HG03097 (cell line): ENCODE results near the gene FHIT.

ENCODE experiments used
- ATAC-seq: cut with Tn5 transposase; IDR thresholded peaks from one replicate; pipeline ENCODE4 v1.9.1; 2021; ENCODE audit not compliant: unreplicated experiment, low FRiP score

Gene FHIT

GRCh38 chr3:60746043-60746638 is 505.1 kb downstream of the FHIT start:
- ATAC-seq = no peak

GRCh38 chr3:60743631-60744164 is 507.6 kb downstream of the FHIT start:
- ATAC-seq = no peak

GRCh38 chr3:60742606-60743145 is 508.6 kb downstream of the FHIT start:
- no peak for ATAC-seq

GRCh38 chr3:60737633-60738399 is 513.4 kb downstream of the FHIT start:
- ATAC-seq = no peak

GRCh38 chr3:60730371-60730770 is 520.9 kb downstream of the FHIT start:
- no peak for ATAC-seq

GRCh38 chr3:60729056-60729455 is 522.2 kb downstream of the FHIT start:
- no peak for ATAC-seq

GRCh38 chr3:60728006-60728405 is 523.2 kb downstream of the FHIT start:
- no peak for ATAC-seq

- ATAC-seq = no peak
These were observed 530.5 kb downstream of the FHIT start for GRCh38 chr3:60720736-60721135.

- no peak for ATAC-seq
These were observed 534.7 kb downstream of the FHIT start for GRCh38 chr3:60716573-60716972.

- no peak for ATAC-seq
These were observed 542.9 kb downstream of the FHIT start for GRCh38 chr3:60708191-60708975.

GRCh38 chr3:60707452-60708020 is 543.7 kb downstream of the FHIT start:
- ATAC-seq = no peak

GRCh38 chr3:60703956-60704736 is 547.1 kb downstream of the FHIT start:
- no peak for ATAC-seq

GRCh38 chr3:60703008-60703407 is 548.2 kb downstream of the FHIT start:
- no peak for ATAC-seq

- no peak for ATAC-seq
These were observed 553.1 kb downstream of the FHIT start for GRCh38 chr3:60698117-60698516.

GRCh38 chr3:60697132-60697531 is 554.1 kb downstream of the FHIT start:
- ATAC-seq = no peak

- no peak for ATAC-seq
These were observed 554.7 kb downstream of the FHIT start for GRCh38 chr3:60696428-60697125.

- no peak for ATAC-seq
These were observed 575.8 kb downstream of the FHIT start for GRCh38 chr3:60675424-60675823.

- ATAC-seq = no peak
These were observed 576.4 kb downstream of the FHIT start for GRCh38 chr3:60674870-60675269.

GRCh38 chr3:60673123-60673522 is 578.1 kb downstream of the FHIT start:
- no peak for ATAC-seq
